Gastrocnemius medialis (tissue), 4 donors: Measurements from ENCODE around the gene DDX56.
"Not testable (repeated sequence)": the region's sequence is repeated elsewhere in the genome, so short reads cannot be mapped to it uniquely, and the experiment has no call there.

ENCODE experiments used
- CTCF ChIP-seq, 5 experiments: fragments of 450-650 bp in 3 of 5; fragments of 200-600 bp in 2 of 5; sonication (generic) in 2 of 5; IDR thresholded peaks in 4 of 5; conservative IDR thresholded peaks in 1 of 5; 1 replicate in 4 of 5; 2 replicates in 1 of 5; pipeline ENCODE4 v1.5.1; 2016 to 2019; ENCODE audit warnings: antibody characterized with exemption in 5 of 5, mild to moderate bottlenecking in 3 of 5, moderate library complexity in 3 of 5
- POLR2A ChIP-seq, 2 donors: fragments of 450-650 bp; IDR thresholded peaks; one replicate each; pipeline ENCODE4 v1.6.1; 2017; ENCODE audit warnings: antibody characterized with exemption in 2 of 2, mild to moderate bottlenecking in 2 of 2, moderate library complexity in 2 of 2

GRCh38 chr7:44562622-44562962 lies 11.1 kb downstream of the DDX56 start:
- not testable (repeated sequence) for TF ChIP-seq POLR2A (IDR thresholded peaks at IDR 0.05); CTCF (IDR thresholded peaks at IDR 0.05 in 4 of 5, conservative IDR thresholded peaks at IDR 0.05 in 1 of 5)
